Stomach smooth muscle (tissue), 2 donors: ENCODE results near the gene GAS2L1.

Source experiments
- H3K27ac ChIP-seq: one replicate; pipeline ENCODE4 v1.7.0; 2013; ENCODE audit warnings: mild to moderate bottlenecking, low read length, inconsistent platforms
- H3K27me3 ChIP-seq, 2 donors: one replicate each; pipeline ENCODE4 v1.7.0; 2013; ENCODE audit warnings: low read length in 2 of 2; ENCODE audit not compliant: insufficient read depth in 2 of 2, control insufficient read depth in 1 of 2
- H3K36me3 ChIP-seq, 2 donors: one replicate each; pipeline ENCODE4 v1.7.0; 2013; ENCODE audit warnings: low read length in 2 of 2; ENCODE audit not compliant: control insufficient read depth in 2 of 2, insufficient read depth in 2 of 2
- H3K4me1 ChIP-seq: one replicate; pipeline ENCODE4 v1.7.0; 2013; ENCODE audit warnings: low read length; ENCODE audit not compliant: control insufficient read depth, insufficient read depth
- H3K4me3 ChIP-seq, 2 donors: one replicate each; pipeline ENCODE4 v1.7.0; 2013; ENCODE audit warnings: low read length in 2 of 2
- H3K9ac ChIP-seq, 2 donors: one replicate each; pipeline ENCODE4 v1.7.0; 2013; ENCODE audit warnings: low read length in 2 of 2, mild to moderate bottlenecking in 1 of 2
- H3K9me3 ChIP-seq, 2 donors: one replicate each; pipeline ENCODE4 v1.7.0; 2013; ENCODE audit warnings: low read length in 2 of 2; ENCODE audit not compliant: control insufficient read depth in 2 of 2
- donor health status: healthy.
- donor health status: Pancreatic carcinoma.

Gene GAS2L1

GRCh38 chr22:29275819-29276565 is 30.5 kb upstream of the GAS2L1 start:
- H3K27ac ChIP-seq: no peak overlapping the region
- H3K9ac ChIP-seq: no peak overlapping the region
- no peaks in the 10 kb centered on the region for H3K9me3 ChIP-seq
- H3K4me3 ChIP-seq: no peak overlapping the region
- peaks cover 8% of the 10 kb centered on the region for H3K4me1 ChIP-seq
- H3K27me3 ChIP-seq: no peaks in the 10 kb centered on the region
- H3K36me3 ChIP-seq: peaks cover 33 to 50% of the 10 kb centered on the region in 2 donors

DNA sequence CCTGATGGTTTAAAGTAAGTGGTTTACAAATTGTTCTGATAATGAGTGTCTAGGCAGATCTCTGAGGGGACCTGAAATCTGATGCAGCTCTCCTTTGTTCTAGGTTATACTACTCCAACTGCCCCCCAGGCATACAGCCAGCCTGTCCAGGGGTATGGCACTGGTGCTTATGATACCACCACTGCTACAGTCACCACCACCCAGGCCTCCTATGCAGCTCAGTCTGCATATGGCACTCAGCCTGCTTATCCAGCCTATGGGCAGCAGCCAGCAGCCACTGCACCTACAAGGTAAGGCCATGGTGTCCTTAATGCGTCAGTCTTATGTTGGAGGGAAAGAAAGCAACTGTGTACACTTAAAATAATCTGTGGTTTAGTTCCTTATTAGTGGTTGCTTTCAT is 28.5 kb upstream of the GAS2L1 start:
- H3K27ac ChIP-seq: no peak overlapping the region

DNA sequence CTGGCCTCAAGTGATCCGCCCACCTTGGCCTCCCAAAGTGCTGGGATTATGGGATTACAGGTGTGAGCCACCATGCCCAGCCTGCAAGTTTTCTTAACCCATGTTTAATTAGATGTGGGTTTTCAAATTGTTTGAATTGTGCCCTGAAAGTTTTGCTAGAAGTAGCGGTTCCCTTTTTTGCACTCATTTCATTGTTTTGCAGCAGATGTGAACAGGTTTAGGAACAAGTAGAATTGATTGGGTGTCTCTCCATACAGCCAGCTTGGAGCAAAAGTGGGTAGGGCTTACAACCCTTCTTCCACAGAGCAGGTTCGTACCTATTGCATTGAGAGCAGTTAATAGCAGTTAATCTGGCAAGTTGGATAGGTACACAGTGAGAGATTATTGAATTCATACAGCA is 22.3 kb upstream of the GAS2L1 start:
- Histone ChIP-seq H3K27ac (no peak overlapping the region), H3K4me3 (no peak overlapping the region), H3K36me3 (peaks cover 53 to 54% of the 10 kb centered on the region in 2 donors), H3K9ac (no peak overlapping the region), H3K4me1 (no peaks in the 10 kb centered on the region), H3K27me3 (no peaks in the 10 kb centered on the region), H3K9me3 (no peaks in the 10 kb centered on the region)

More for the DNA sequence above, 28.5 kb upstream of the GAS2L1 start:
- Histone ChIP-seq H3K4me3 (no peak overlapping the region), H3K36me3 (peaks cover 42 to 47% of the 10 kb centered on the region in 2 donors), H3K27me3 (no peaks in the 10 kb centered on the region), H3K9me3 (no peaks in the 10 kb centered on the region), H3K4me1 (no peaks in the 10 kb centered on the region), H3K9ac (no peak overlapping the region)

- no peak overlapping the region for H3K9ac ChIP-seq
- H3K4me3 ChIP-seq: no peak overlapping the region
- H3K27me3 ChIP-seq: no peaks in the 10 kb centered on the region
- H3K36me3 ChIP-seq: peaks cover 49 to 57% of the 10 kb centered on the region in 2 donors
- H3K27ac ChIP-seq: no peak overlapping the region
- no peaks in the 10 kb centered on the region for H3K9me3 ChIP-seq
- no peaks in the 10 kb centered on the region for H3K4me1 ChIP-seq
Observed at GRCh38 chr22:29288837-29289236, 17.6 kb upstream of the GAS2L1 start.

GRCh38 chr22:29290061-29290460 is 16.4 kb upstream of the GAS2L1 start:
- Histone ChIP-seq H3K9me3 (no peaks in the 10 kb centered on the region), H3K27me3 (no peaks in the 10 kb centered on the region), H3K4me1 (no peaks in the 10 kb centered on the region), H3K4me3 (no peak overlapping the region), H3K9ac (no peak overlapping the region), H3K36me3 (peaks cover 48 to 57% of the 10 kb centered on the region in 2 donors), H3K27ac (no peak overlapping the region)

DNA sequence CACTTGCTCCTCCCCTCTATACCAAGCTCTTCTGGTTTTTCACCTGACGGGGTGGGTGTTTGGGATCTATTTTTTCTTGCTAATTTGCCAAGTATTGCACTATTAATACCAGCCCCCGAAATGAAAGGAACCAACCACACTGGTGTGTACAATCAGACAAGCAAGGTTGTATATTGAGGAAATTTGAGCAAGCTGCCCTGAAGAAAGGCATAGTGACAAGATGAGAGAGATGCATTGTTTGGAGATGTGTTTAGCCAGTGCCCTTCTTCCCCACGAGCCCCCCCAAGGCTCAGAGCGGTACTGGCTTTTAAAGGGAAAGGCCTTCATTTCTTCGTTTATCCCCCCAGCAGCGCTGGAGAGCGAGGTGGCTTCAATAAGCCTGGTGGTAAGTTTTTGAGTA is 15.2 kb upstream of the GAS2L1 start:
- no peak overlapping the region for H3K4me3 ChIP-seq
- no peaks in the 10 kb centered on the region for H3K4me1 ChIP-seq
- no peaks in the 10 kb centered on the region for H3K9me3 ChIP-seq
- H3K9ac ChIP-seq: no peak overlapping the region
- no peaks in the 10 kb centered on the region for H3K27me3 ChIP-seq
- no peak overlapping the region for H3K27ac ChIP-seq
- H3K36me3 ChIP-seq: peaks cover 53 to 59% of the 10 kb centered on the region in 2 donors

GRCh38 chr22:29292379-29292778 is 14.1 kb upstream of the GAS2L1 start:
- peaks cover 57 to 63% of the 10 kb centered on the region in 2 donors for H3K36me3 ChIP-seq
- no peaks in the 10 kb centered on the region for H3K9me3 ChIP-seq

GRCh38 chr22:29298641-29299040 is 7.8 kb upstream of the GAS2L1 start:
- Histone ChIP-seq H3K9ac (no peak overlapping the region), H3K27ac (no peak overlapping the region), H3K4me3 (no peak overlapping the region), H3K9me3 (no peaks in the 10 kb centered on the region), H3K36me3 (peaks cover 54 to 59% of the 10 kb centered on the region in 2 donors), H3K4me1 (peaks cover 15% of the 10 kb centered on the region), H3K27me3 (no peaks in the 10 kb centered on the region)

More at GRCh38 chr22:29292379-29292778, 14.1 kb upstream of the GAS2L1 start:
- Histone ChIP-seq H3K4me1 (no peaks in the 10 kb centered on the region), H3K9ac (no peak overlapping the region), H3K27ac (no peak overlapping the region), H3K27me3 (no peaks in the 10 kb centered on the region), H3K4me3 (no peak overlapping the region)

- Histone ChIP-seq H3K27ac (no peak overlapping the region), H3K36me3 (peaks cover 49 to 53% of the 10 kb centered on the region in 2 donors), H3K4me1 (peaks cover 15% of the 10 kb centered on the region), H3K9ac (no peak overlapping the region), H3K27me3 (no peaks in the 10 kb centered on the region), H3K4me3 (no peak overlapping the region), H3K9me3 (no peaks in the 10 kb centered on the region)
Observed at GRCh38 chr22:29299136-29299900, 7.1 kb upstream of the GAS2L1 start.

GRCh38 chr22:29300467-29300806 is 6.0 kb upstream of the GAS2L1 start:
- no peak overlapping the region for H3K4me3 ChIP-seq
- peaks cover 42 to 48% of the 10 kb centered on the region in 2 donors for H3K36me3 ChIP-seq
- H3K27me3 ChIP-seq: no peaks in the 10 kb centered on the region
- H3K9ac ChIP-seq: no peak overlapping the region
- H3K9me3 ChIP-seq: no peaks in the 10 kb centered on the region
- peaks cover 15% of the 10 kb centered on the region for H3K4me1 ChIP-seq
- H3K27ac ChIP-seq: no peak overlapping the region
